Amniotic epithelial cell (primary cell): Measurements from ENCODE around the gene EEF1AKMT4.

Experiments
- DNase-seq: peaks from one replicate; pipeline ENCODE4 v3.0.0-alpha.2; 2010; ENCODE audit warnings: low read depth

EEF1AKMT4 gene

DNA sequence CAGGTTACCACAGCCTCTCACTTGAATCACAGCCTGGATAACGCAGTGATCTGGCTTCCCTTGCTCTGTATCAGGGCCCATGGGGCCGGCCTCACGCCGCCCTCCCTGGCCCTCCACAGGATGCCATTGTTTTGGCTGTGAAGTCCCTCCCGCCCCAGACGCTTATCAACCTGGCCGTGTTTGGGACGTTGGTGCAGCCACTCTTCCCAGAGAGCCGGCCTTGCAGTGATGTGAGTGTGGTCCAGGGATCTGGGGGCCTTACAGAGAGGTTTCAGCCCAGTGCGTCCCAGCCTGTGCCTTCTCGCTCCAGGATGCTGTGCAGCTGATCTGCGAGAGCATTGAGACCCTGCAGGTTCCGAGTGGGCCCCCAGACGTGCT, 13.4 kb upstream of the EEF1AKMT4 start:
- DNase-seq, result no peak

DNA sequence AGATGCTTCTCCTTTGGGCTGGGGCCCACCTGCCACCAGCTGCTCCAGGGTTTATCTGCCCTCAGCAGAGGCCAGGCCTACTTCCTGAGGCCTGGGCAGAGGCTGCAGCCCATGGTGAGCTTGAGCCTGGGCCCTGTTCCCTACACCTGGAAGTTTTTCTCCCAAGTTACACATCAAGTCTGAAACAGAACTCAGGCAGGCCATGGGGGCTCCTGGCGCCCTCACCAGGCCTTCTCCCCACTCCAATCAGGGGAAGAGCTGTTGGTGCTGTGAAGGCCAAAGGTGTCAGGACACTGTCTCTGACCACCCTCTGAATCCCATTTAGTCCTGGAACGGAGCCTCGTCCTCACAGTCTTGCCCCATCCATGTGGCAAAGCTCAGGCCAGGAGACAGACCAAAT, 12.8 kb upstream of the EEF1AKMT4 start:
- no peak for DNase-seq

DNA sequence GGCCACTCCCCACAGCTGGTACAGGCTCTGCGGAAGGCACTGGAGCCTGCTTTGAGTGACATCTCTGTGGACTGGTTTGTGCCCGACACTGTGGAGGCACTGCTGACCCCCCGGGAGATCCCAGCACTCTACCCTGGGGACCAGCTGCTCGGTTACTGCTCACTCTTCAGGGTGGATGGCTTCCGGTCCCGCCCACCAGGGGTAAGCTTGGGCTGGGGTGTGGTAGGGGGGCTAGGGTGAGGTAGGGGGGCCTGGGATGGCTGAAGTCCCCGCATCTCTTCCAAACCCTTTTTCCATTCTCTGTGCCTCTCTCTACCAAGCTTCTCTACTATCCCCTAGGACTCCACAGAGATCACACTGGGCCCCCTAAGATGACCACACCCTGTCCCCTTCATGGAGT, 12.3 kb upstream of the EEF1AKMT4 start:
- DNase-seq, result no peak

DNA sequence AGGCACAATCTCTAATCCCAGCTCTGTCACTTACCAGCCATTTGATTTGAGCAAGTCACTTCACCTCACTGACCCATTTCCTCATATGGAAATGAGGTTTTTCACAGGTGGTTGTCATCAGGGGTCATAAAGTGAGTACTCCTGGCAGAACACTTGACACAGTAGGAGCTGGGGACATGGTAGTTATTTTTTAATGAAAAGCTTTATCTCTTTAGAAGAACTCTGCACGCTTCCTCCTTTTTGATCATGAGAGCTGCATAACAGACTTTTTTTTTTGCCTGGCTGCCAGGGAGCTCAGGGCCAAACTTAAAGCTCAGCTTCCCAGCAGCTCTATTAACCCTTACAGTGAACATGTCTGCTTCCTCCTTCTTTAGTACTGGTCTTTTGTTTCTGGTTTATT, 11.7 kb upstream of the EEF1AKMT4 start:
- no peak for DNase-seq

DNA sequence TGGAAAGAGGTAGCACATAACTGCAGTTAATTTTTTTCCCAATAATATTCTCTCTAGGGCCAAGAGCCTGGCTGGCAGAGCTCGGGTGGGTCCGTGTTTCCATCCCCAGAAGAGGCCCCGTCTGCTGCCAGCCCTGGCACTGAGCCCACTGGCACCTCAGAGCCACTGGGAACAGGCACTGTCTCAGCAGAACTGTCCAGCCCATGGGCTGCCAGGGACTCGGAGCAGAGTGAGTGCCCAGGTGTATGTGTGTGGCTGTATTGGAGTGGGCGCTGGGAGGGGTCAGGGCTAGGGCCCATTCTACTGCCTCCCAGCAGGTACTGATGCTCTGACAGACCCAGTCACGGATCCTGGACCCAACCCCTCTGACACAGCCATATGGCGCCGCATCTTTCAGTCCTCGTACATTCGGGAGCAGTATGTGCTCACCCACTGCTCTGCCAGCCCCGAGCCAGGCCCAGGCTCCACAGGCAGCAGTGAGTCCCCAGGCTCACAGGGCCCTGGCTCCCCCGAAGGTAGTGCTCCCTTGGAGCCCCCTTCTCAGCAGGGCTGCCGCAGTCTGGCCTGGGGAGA, 11.1 kb upstream of the EEF1AKMT4 start:
- DNase-seq, result no peak

DNA sequence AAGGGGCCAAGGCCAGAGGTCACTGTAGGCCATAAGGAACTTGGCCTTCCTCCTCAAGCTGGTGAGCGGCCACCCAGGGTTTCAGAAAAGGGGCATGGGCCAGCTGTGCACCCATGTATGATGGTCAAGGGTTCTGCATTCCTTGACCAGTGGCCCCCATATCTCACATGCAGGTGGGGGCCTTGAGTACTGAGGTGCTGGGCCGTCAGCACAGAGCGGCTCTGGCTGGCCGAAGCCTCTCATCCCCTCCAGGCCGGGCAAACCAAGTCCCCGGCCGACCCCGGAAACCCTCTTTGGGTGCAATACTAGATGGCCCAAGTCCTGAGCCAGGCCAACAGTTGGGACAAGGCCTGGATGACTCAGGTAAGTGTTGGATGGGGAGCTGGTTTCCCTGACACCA, 10.3 kb upstream of the EEF1AKMT4 start:
- DNase-seq, result no peak

DNA sequence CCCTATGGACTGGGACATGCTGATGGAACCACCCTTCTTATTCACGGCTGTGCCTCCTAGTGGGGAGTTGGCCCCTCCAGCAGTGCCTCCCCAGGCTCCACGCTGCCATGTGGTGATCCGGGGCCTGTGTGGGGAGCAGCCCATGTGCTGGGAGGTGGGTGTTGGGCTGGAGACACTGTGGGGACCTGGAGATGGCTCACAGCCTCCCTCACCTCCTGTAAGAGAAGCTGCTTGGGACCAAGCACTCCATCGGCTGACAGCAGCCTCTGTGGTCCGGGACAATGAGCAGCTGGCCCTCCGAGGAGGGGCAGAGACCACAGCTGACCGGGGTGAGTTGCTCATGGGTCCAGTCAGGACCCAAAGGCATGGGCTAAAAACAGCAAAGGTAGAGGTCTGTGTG, 9.8 kb upstream of the EEF1AKMT4 start:
- no peak for DNase-seq

DNA sequence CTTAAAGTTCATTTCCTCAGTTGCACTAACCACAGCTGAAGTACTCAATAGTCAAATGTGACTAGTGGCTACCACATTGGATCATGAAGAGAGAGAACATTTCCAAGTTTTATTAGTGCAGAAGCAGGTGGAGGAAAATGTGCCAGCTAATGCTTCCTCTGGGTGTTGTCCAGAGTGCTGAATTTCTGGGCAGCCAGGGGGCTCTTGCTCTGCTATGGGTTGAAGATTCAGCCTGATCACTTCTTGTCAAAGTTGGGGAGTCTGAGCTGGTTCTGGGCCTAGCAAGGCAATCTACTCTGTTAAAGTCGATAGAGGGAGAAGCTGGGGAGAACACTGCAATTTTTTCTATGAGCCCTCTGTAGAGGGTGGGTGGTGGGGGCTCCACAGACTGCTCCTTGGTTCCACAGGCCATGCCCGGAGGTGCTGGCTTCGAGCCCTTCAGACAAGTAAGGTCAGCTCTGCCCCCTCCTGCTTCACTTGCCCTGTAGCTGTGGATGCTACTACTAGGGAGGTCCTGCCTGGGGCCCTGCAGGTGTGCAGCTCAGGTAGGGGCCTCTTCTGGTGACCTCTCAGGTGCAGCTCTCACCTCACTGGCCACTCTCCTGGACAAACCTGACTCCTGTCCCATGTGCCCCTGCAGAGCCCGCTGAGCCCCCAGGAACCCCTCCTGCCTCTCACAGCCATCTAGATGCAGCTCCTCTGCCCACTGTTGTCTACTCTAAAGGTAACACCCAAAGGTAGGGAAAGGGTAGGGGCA, 8.9 kb upstream of the EEF1AKMT4 start:
- peak; percentile 38 for DNase-seq

DNA sequence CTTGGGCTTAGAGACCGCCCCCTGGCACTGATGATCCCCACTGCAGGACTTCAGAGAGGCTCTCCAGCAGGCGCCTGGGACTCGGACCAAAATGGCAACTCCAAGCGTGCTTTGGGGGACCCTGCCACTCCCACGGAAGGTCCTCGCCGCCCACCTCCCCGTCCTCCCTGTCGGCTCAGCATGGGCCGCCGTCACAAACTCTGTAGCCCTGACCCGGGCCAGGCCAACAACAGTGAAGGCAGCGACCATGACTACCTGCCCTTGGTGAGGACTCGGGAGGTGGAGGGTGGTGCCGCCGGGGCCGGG, 8.4 kb upstream of the EEF1AKMT4 start:
- no peak for DNase-seq

DNA sequence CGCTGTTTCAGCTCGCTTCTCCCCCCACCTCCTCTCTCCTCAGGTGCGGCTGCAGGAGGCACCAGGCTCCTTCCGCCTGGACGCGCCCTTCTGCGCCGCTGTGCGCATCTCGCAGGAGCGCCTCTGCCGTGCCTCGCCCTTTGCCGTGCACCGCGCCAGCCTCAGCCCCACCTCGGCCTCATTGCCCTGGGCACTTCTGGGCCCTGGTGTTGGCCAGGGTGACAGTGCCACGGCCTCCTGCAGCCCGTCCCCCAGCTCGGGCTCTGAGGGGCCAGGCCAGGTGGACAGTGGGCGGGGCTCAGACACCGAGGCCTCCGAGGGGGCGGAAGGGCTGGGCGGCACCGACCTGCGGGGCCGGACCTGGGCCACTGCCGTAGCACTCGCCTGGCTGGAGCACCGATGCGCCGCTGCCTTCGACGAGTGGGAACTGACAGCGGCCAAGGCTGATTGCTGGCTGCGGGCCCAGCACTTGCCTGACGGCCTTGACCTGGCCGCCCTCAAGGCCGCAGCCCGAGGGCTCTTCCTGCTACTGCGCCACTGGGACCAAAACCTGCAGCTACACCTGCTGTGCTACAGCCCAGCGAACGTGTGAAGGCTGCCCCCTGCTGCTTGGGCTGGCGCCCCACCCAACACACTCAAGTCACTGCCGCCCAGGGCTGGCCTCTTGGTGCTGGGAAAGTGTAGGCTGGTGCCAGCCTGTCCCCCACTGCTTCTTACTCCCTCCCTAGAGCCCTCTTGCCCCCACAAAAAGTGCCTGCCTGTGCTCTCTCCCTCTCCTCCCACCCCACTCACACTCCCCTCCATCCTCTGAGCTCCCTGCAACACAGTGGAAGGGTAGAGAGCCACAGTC, 7.8 kb upstream of the EEF1AKMT4 start:
- peak; percentile 36 for DNase-seq

DNA sequence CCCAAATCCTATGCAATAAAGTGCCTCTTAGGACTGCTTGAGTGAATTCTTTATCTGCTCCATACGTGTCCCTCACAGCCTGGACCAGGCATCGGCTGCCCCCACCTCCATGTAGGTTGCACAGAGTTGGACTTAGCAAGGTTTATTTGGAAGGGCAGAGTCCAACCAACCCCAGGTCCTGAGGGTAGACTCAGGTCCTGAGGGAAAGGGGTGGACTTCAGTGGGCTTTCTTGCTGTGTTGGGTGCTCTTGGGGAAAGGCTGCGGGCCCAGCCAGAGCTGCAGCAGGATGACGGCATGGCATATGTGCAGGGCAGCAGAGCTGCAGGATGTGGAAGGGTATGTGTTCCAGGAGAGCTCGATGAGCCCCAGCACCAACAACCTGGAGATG, 7.2 kb upstream of the EEF1AKMT4 start:
- DNase-seq, result no peak

DNA sequence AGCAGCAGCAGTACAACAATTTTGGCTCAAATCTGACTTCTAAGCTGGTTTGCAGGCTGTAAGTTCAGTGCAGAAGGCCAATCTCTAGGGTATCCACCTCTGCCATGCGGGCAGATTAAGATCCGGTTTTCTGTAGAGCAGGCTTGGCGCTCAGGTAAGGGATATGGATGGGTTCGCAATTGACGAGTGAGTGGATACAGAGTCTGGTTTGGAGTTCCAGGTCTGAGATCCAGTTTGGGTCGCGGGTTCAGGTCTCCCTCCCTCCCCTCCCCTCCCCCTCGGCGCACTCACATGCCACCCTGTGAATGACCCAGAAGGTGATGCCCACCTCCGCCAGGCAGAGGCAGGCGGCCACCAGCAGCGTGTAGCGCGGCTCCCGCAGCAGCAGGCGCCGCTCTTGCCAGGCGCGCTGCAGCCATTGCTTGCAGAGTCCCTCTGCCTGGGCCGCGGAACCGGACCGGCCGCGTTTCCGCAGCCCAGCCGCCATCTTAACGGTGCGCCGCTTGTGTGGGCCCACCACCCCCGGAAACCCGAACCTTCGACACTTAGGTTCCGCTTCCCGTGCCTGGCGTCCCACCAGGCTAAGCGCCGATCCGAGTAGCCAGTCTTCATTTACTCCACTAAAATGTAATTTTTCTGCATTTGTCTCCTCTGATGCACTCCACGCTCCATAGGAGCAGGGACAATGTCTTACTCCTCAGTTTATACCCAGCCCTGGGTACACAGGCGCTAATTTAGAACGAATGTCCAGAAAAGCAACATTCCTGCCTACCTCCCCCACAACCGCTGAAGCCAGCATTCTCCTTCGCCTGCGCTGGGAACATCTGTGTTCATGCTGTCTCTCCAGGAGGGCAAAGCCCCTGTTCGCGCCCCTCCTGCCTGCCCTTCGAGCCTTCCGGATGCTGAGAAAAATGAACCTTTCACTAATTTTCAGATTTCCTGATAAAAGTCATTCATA, 739 bp upstream of the EEF1AKMT4 start, which contains the start of gene ALG3:
Gene ALG3 (minus strand): TSS at position 509 of the 958 bp plus-strand sequence. CDS start 22 bp downstream, at position 487.
- DNase-seq, result peak; percentile 86

DNA sequence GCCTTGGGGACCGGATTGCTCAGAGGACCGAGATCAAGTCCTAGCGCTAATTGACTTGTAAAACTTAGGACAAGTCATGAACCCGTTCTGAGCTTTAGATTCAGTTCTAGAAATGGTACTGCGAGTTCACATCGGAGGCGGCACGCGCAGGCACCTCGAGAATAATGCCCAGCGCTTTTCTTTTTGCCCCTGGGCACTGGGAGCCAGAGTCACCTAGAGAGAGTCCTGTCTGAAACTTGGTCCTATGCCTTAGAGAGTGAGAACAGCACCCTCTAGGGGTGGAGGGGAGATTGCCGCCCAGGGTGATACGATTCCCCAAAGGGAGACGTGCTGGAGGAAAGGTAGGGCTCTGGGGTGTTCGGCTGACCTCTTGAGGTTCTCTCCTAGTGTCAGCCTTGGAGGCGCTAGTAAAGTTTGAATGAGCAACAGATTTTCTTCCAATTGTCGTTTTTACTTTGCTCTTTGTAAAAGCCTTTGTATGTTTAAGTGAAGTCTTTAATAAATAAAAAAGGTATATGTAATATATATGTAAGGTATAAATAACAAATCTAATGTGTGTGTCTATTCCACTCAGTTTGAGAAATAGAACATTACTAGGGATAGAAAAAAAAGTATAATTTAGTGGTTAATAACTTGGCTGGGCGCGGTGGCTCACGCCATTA, 826 bp downstream of the EEF1AKMT4 start:
- peak; percentile 78 for DNase-seq

DNA sequence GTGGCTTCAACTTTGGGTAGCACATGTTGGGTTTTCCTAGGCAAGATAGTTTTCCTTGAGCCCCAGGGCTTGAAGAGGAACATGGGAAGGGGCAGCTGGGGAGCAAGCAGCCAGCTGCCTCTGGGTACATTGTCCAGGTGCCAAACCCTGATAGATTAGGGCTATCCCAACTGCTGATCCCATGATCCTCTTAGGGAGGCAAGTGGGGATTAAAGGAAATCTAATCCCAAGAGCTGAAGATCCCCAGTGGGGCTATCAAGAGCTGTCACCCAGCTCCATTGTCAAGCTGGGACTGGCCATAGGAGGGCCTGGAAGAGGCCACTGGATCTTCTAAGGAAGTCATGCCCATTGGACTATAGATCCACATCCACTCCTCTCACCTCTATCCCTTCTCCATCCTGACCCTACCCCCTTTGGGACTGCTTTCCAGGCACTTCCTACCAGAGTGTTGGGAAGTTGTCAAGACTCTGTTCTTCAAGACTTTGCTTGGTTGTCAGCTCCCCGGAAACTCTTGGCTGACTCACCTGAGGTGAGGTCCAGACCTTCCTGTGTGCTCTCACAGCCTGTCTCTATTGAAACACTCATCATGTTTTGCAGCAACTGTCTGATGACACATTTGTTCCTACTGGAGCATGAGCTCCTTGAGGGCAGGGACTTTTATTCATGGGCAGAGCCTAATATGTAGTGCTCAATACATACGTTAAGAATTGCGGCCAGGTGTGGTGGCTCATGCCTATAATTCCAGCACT, 6.0 kb downstream of the EEF1AKMT4 start:
- no peak for DNase-seq

DNA sequence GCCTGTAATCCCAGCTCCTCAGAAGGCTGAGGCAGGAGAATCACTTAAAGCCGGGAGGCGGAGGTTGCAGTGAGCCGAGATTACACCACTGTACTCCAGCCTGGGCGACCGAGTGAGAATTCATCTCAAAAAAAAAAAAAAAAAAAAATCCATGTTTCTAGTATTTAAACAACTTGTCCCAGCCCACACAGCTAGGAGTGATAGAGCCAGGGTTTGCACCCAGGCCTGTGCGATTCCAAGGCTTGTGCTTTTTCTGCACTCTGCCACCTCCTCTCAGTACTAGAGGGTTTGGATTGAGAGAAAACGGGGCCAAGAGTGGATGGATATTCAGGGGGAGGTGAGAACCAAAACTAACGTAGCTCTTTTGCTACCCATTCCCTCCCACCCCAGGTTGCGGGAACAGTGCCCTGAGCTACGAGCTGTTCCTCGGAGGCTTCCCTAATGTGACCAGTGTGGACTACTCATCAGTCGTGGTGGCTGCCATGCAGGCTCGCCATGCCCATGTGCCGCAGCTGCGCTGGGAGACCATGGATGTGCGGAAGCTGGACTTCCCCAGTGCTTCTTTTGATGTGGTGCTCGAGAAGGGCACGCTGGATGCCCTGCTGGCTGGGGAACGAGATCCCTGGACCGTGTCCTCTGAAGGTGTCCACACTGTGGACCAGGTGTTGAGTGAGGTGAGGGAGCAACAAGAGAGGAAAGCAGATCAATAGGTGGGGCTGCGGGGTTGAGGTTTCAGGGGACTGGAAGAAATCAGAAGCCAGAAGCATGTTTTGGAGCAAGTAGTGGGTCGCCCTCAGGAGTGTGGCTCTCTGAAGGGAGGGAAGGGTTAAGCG, 7.8 kb downstream of the EEF1AKMT4 start:
- no peak for DNase-seq

DNA sequence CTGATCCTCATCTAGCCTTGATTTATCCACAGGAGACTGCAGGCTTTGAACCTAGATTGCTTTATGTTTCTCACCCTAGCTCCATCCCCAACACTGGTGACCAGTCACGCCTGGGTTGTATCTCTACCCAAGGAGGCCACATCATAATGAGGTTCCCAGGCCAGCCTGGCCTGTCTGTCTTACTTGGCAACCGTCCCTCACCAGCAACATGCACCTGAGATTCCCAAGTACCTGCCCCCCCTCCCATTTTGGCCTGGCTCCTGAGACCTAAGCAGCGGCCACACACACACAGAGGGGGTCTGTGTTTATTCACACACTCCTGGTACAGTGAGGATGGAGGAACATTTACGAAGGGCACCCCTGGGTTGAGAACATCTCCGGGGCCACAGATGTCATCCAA, 9.5 kb downstream of the EEF1AKMT4 start:
- DNase-seq, result no peak

DNA sequence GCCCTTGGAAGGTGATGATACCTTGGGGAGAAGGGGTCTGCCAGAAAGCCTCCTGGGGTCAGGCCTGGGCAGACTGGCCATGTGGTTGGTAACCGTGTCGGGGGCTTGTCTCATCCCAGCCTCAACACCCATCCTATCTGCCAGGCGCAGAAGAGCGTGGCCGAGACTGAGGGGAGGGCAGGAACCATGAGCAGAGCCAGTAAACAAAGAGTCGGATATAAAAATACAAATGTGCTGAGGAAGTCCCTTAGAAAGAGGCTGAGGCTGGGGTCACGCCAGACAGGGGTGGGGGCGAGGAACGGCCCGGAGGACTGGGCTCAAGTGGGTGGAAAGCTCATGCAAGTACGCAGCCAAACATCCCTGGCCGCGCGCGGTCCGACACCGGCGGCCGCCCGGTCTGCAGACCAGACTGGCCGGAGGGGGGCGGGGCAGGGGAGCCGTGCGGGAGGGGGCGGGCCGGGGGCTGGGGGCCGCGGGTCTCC, 10.0 kb downstream of the EEF1AKMT4 start:
- DNase-seq, result no peak

DNA sequence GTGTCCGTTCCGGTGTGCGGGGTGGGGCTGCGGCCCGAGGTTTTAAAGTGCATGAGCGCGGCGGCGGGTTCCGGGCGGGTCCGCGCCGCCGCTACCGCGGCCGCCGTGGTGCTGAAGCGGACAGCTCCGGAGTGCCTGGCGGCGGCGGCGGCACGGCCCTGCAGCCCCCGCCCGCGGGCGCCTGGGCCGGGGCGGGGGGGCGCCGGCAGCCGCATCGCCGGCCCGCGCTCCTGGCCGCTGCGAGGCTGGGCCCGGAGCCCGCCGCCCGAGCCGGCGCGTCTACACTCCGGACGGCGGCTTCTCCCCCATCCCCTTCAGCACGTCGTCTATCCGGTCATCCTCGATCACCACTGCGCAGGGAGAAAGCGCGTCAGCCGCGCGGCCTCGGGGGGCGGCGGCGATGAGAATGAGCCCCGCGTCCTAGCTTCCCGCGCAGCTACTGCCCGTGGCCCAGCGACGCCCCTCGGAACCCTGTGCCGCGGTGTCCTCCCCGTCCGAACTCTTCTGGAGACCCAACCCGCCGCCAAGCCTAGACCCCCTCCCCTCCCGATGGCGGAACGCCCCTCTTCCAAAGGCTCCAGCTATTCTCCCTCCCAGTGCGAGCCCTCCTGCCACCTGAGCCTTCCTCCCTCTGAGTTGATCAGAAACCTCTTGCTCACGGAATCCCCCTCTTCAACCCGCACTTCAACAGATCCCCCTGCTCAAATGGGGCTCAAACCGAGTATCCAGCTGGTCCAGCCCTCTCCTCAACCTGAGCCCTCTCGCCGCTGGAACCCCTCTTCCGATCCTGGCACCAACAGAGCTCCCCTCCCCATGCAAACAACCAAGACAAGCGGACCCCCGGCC, 10.6 kb downstream of the EEF1AKMT4 start:
- no peak for DNase-seq
